Osteocyte (in vitro differentiated cells): ENCODE data around the gene KDM4B. TPM values are rescaled to one million over a fixed set of nuclear protein-coding genes. Genes with fewer than 3 reads are reported as not detected.
A peak's percentile ranks its signal among the peaks of the same experiment; 100 is the strongest.

Source experiments
- DNase-seq: peaks from one replicate; pipeline ENCODE4 v3.0.0; 2021; ENCODE audit warnings: mixed read lengths; ENCODE audit not compliant: unreplicated experiment; ENCODE audit errors: extremely low spot score
- H3K27ac Mint-ChIP-seq: one replicate; pipeline ENCODE4 v1.8.0; 2021; ENCODE audit warnings: mild to moderate bottlenecking, mixed read lengths; ENCODE audit not compliant: unreplicated experiment
- H3K27me3 Mint-ChIP-seq: one replicate; pipeline ENCODE4 v1.8.0; 2021; ENCODE audit warnings: mixed read lengths; ENCODE audit not compliant: unreplicated experiment
- H3K36me3 Mint-ChIP-seq: one replicate; pipeline ENCODE4 v1.8.0; 2021; ENCODE audit warnings: mixed read lengths; ENCODE audit not compliant: unreplicated experiment
- H3K4me1 Mint-ChIP-seq: one replicate; pipeline ENCODE4 v1.8.0; 2021; ENCODE audit warnings: mixed read lengths; ENCODE audit not compliant: unreplicated experiment
- H3K4me3 Mint-ChIP-seq: one replicate; pipeline ENCODE4 v1.8.0; 2021; ENCODE audit warnings: mild to moderate bottlenecking, moderate library complexity, mixed read lengths; ENCODE audit not compliant: unreplicated experiment
- H3K9me3 Mint-ChIP-seq: one replicate; pipeline ENCODE4 v1.8.0; 2021; ENCODE audit warnings: mixed read lengths; ENCODE audit not compliant: unreplicated experiment
- total RNA-seq: library from RNA; stranded (reverse); gene quantifications from 2 replicates; pipeline ENCODE4 v1.2.1, GENCODE V29; 2021
- TF ChIP-seq, protein P1 (sequence below): fragments of 200-600 bp; sonication (generic); IDR thresholded peaks from 2 replicates; pipeline ENCODE4 v1.5.0; 2021; ENCODE audit warnings: antibody characterized with exemption, mild to moderate bottlenecking, moderate library complexity

Gene KDM4B
- total RNA-seq, 1 donor from 2014 or later: 49.0 TPM

DNA sequence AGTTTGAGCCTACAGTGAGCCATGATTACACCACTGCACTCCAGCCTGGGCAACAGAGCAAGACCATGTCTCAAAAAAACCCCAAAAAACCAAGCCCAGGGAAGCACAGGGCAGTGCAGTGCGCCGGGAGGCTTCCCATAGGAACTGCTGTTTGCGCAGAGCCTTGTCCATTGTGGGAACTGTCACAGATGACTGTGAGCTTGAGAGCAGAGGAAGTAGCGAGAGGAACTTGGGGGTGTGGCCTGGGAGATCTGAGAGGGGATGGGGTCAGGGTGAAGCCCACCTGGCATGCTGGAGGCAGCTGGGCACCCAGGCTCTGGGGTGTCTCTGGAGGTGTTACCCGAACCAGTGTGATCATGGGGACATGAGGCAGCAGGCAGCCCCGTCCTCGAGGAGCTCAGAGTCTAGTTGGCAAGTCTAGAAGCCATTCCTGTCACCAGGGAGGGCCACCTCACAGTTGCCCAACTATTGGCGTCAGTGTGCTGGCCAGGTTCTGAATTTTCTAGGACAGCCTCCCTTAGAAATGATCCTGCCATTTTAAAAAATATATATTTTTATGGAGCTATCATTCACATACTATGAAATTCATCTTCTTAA is 10.4 kb downstream of the KDM4B start:
- Mint-ChIP-seq H3K36me3 (peaks cover 5% of the 10 kb centered on the region), H3K27me3 (no peaks in the 10 kb centered on the region), H3K4me3 (no peak overlapping the region), H3K9me3 (no peaks in the 10 kb centered on the region), H3K4me1 (peaks cover 48% of the 10 kb centered on the region), H3K27ac (no peak overlapping the region)
- TF ChIP-seq, protein P1, sequence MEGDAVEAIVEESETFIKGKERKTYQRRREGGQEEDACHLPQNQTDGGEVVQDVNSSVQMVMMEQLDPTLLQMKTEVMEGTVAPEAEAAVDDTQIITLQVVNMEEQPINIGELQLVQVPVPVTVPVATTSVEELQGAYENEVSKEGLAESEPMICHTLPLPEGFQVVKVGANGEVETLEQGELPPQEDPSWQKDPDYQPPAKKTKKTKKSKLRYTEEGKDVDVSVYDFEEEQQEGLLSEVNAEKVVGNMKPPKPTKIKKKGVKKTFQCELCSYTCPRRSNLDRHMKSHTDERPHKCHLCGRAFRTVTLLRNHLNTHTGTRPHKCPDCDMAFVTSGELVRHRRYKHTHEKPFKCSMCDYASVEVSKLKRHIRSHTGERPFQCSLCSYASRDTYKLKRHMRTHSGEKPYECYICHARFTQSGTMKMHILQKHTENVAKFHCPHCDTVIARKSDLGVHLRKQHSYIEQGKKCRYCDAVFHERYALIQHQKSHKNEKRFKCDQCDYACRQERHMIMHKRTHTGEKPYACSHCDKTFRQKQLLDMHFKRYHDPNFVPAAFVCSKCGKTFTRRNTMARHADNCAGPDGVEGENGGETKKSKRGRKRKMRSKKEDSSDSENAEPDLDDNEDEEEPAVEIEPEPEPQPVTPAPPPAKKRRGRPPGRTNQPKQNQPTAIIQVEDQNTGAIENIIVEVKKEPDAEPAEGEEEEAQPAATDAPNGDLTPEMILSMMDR: no peak
- no peak for DNase-seq

DNA sequence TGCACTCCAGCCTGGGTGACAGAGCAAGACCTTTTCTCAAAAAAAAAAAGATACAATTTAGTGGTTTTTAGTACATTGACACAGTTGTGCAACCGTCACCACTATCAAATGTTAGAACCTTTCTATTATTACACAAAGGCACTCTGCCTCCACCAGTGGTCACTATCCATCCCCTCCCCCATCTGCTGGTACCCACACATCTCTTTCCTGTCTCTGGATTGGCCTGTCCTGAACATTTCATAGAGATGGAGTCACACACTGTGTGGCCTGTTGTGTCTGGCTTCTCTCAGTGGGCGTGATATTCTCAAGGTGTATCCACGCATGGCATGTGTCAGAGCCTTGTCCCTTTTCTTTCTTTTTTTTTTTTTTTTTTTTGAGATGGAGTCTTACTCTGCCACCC is 11.2 kb downstream of the KDM4B start:
- Mint-ChIP-seq H3K27me3 (no peaks in the 10 kb centered on the region), H3K4me3 (no peak overlapping the region), H3K27ac (no peak overlapping the region), H3K9me3 (no peaks in the 10 kb centered on the region), H3K4me1 (peaks cover 48% of the 10 kb centered on the region), H3K36me3 (peaks cover 5% of the 10 kb centered on the region)
- no peak for DNase-seq
- TF ChIP-seq, protein P1: no peak

DNA sequence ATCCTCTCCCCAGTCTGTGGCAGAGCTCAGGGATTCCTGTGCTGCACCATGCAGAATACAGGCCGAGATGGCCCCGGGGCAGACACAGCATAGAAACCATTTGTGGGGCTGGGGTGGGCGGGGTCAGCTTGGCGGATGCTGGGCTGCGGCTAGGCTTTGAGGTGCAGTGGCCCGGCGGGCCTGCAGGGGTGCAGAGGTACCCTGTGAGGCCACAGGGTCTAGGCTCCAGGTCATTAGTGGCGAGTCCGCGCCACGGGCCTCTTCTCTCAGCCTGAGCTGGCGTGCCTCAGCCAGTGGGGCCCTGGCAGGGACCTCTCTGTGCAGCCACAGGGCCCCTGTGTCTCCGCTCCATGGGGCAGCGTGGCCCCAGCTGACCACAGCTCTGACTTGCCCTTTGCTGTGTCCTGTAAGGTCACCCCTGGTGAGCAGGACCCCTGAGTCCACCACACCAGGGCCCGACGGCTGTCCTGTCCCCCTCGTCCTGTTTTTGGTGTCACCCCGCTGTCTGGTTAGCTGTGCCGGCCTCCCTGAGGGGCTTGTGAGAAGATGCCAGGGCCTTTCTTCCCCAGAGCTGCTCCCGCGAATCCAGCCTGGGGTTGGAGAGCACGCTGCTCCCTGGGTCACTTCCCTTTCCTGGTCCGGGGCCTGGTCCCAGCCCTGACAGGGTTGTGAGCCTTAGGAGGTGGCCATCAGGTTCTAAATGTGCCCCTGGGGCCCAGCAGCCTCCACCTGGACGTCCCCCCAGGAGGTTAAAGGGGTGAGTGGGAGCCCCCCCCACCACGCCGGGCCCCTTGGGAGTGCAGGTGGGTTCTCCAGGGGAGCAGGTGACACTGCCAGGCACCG is 12.1 kb downstream of the KDM4B start:
- Mint-ChIP-seq H3K4me3 (no peak overlapping the region), H3K4me1 (peaks cover 49% of the 10 kb centered on the region), H3K9me3 (no peaks in the 10 kb centered on the region), H3K27ac (no peak overlapping the region), H3K27me3 (no peaks in the 10 kb centered on the region), H3K36me3 (peaks cover 6% of the 10 kb centered on the region)
- peak; percentile 84 for DNase-seq
- TF ChIP-seq, protein P1: no peak

DNA sequence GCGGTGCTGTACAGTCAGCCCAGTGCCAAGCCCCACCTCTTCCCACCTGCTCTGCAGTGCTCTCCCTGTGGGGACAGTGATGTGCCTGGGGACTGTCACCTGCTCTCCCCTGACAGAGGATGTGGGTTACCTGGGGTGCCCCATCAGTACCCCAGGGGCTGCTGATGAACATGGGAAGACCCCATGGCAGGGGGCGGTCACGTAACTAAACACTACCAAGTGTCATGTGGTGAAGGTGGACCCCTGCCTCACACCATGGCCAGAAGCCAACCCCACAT is 12.7 kb downstream of the KDM4B start:
- peaks cover 50% of the 10 kb centered on the region for H3K4me1 Mint-ChIP-seq
- H3K27me3 Mint-ChIP-seq: no peaks in the 10 kb centered on the region
- H3K36me3 Mint-ChIP-seq: peaks cover 7% of the 10 kb centered on the region
- no peak overlapping the region for H3K4me3 Mint-ChIP-seq
- H3K27ac Mint-ChIP-seq: no peak overlapping the region
- no peaks in the 10 kb centered on the region for H3K9me3 Mint-ChIP-seq
- DNase-seq: no peak
- TF ChIP-seq, protein P1: no peak

DNA sequence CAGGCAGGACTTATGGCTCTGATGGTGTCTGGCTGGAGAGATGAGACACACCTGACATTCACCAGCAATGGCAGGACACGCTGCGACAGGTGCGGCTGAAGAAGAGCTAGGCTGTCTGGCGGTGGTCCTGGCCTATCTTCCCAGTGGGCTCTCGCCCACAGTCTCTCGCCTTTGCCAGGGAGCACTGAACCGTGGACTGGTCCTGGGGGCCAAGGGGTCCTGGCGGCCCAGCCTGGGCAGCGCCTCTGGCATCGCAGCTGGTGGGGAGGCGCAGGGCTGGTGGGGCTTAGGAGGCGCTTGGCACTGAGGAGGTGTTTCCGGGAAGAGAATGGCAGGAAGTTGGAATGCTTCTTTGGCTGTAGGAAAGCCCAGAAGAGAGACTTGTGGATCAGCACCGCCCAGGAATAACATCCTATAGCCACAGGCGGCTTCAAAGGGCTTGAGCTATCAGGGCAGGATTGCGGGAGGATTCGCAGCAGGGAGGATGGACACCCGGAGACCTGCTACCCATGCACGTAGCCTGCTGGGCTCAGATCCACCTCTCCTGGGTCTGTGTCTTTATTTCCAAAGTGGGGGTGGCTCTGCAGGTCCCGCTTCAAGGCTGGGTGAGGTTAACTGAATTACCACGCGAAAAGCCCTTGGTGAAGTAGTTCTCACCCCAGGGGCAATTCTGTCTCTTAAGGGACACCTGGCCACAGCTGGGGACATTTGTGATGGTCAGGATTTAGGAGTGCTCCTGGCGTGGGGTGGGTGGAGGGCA is 14.6 kb downstream of the KDM4B start:
- DNase-seq: no peak
- Mint-ChIP-seq H3K27me3 (no peaks in the 10 kb centered on the region), H3K4me3 (no peak overlapping the region), H3K27ac (no peak overlapping the region), H3K4me1 (peaks cover 47% of the 10 kb centered on the region), H3K9me3 (no peaks in the 10 kb centered on the region), H3K36me3 (peaks cover 3% of the 10 kb centered on the region)
- TF ChIP-seq, protein P1: no peak
